Osteoblast (primary cell): Measurements from ENCODE around the gene HP. TPM values are rescaled to one million over a fixed set of nuclear protein-coding genes. Genes with fewer than 3 reads are reported as not detected.

Source experiments
- DNase-seq: peaks from one replicate; pipeline ENCODE4 v3.0.0; 2011; ENCODE audit warnings: low spot score, mixed read lengths; ENCODE audit not compliant: insufficient read length; ENCODE audit errors: missing footprints
- H2AFZ ChIP-seq: 2 replicates; pipeline ENCODE4 v1.6.0; 2011; ENCODE audit warnings: mild to moderate bottlenecking, low read length
- H3K27ac ChIP-seq: 2 replicates; pipeline ENCODE4 v1.5.1; 2011; ENCODE audit warnings: mild to moderate bottlenecking, low read depth, low read length, moderate library complexity
- H3K27me3 ChIP-seq: 2 replicates; pipeline ENCODE4 v1.6.0; 2012; ENCODE audit warnings: mild to moderate bottlenecking, control low read depth, inconsistent platforms, low read length, moderate library complexity; ENCODE audit not compliant: insufficient read depth
- H3K36me3 ChIP-seq: 2 replicates; pipeline ENCODE4 v1.5.1; 2011; ENCODE audit warnings: mild to moderate bottlenecking, low read length, control low read depth, moderate library complexity; ENCODE audit not compliant: insufficient read depth
- H3K4me1 ChIP-seq: 2 replicates; pipeline ENCODE4 v1.5.1; 2011; ENCODE audit warnings: mild to moderate bottlenecking, low read length, control low read depth, moderate library complexity; ENCODE audit not compliant: insufficient read depth
- H3K4me2 ChIP-seq: 2 replicates; pipeline ENCODE4 v1.6.0; 2011; ENCODE audit warnings: mild to moderate bottlenecking, low read length; ENCODE audit not compliant: insufficient read depth
- H3K4me3 ChIP-seq: fragments of 200-600 bp; sonication (generic); 3 replicates; pipeline ENCODE4 v1.5.1; 2012; ENCODE audit warnings: mild to moderate bottlenecking, low read length, inconsistent platforms; ENCODE audit not compliant: insufficient read depth
- H3K79me2 ChIP-seq: 2 replicates; pipeline ENCODE4 v1.6.0; 2012; ENCODE audit warnings: mild to moderate bottlenecking, low read length, control low read depth, inconsistent platforms; ENCODE audit not compliant: insufficient read depth
- H3K9me3 ChIP-seq: 2 replicates; pipeline ENCODE4 v1.5.1; 2011; ENCODE audit warnings: low read depth, low read length, control low read depth
- H4K20me1 ChIP-seq: 2 replicates; pipeline ENCODE4 v1.6.0; 2012; ENCODE audit warnings: mild to moderate bottlenecking, low read length, control low read depth; ENCODE audit not compliant: insufficient read depth
- total RNA-seq: library from RNA; depleted of rRNA; stranded (reverse); fragments of >200 nt; gene quantifications from 2 replicates; pipeline ENCODE4 v1.2.3, GENCODE V29; 2012
- TF ChIP-seq, protein P1 (sequence below): IDR thresholded peaks from 2 replicates; pipeline ENCODE4 v1.5.1; 2011; ENCODE audit warnings: mild to moderate bottlenecking, low read depth, low read length, moderate library complexity; ENCODE audit errors: extremely low read depth

The HP gene
- total RNA-seq, 1 donor = not detected

DNA sequence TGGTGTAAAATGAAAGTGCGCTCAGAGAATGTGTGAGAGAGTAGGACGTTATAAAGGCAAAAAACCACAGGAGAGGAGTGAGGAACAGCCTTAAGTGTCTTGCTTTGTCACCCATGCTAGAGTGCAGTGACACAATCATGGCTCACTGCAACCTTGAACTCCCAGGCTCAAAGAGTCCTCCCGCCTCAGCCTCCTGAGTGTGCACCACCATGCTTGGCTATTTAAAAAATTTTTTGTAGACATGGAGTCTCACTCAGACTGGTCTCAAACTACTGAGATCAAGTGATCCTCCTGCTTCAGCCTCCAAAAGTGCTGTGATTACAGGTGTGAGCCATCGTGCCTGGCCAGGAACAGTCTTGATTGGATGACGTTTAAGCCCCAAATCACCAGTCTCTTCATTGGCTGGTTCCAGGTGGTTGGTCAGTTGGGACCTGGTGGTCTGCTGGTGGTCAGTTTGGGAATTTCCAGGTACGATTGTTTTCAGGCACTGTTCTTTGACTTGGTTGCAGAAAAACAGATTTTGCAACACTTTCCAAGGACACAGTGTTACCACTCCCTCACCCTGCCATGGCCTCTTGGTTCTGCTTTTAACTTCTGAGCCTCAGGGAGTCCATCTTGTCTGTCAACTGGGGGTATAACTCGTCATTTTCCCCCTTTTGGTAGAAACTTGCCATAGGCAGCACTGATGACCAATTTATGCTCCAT lies 24.6 kb upstream of the HP start:
- Histone ChIP-seq H4K20me1 (no peaks in the 10 kb centered on the region), H3K27ac (no peak overlapping the region), H2AFZ (no peak overlapping the region), H3K79me2 (no peaks in the 10 kb centered on the region), H3K4me1 (no peaks in the 10 kb centered on the region), H3K4me2 (no peak overlapping the region), H3K36me3 (no peaks in the 10 kb centered on the region), H3K27me3 (no peaks in the 10 kb centered on the region), H3K9me3 (no peaks in the 10 kb centered on the region), H3K4me3 (no peak overlapping the region)
- TF ChIP-seq, protein P1, sequence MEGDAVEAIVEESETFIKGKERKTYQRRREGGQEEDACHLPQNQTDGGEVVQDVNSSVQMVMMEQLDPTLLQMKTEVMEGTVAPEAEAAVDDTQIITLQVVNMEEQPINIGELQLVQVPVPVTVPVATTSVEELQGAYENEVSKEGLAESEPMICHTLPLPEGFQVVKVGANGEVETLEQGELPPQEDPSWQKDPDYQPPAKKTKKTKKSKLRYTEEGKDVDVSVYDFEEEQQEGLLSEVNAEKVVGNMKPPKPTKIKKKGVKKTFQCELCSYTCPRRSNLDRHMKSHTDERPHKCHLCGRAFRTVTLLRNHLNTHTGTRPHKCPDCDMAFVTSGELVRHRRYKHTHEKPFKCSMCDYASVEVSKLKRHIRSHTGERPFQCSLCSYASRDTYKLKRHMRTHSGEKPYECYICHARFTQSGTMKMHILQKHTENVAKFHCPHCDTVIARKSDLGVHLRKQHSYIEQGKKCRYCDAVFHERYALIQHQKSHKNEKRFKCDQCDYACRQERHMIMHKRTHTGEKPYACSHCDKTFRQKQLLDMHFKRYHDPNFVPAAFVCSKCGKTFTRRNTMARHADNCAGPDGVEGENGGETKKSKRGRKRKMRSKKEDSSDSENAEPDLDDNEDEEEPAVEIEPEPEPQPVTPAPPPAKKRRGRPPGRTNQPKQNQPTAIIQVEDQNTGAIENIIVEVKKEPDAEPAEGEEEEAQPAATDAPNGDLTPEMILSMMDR = no peak
- DNase-seq = no peak

DNA sequence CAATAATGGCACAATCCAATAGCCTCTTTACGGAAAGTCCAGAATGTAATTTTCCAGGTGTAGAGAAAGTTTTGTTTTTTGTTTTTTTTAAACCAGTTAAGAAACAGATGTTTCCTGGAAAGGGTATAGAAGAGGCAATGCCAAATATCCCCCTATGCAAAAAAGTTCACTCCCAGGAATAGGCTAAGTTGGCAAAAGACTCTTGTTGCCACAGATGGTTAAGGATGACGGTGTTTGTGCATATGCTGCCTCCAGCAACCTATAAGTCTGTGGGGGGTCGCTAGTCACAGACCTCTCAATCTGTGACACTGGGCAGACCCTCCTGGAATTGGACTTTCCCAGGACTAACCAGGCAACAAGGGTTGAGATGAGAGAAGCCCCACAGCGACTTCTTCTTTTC lies 20.9 kb upstream of the HP start:
- Histone ChIP-seq H3K36me3 (no peaks in the 10 kb centered on the region), H3K27me3 (no peaks in the 10 kb centered on the region), H2AFZ (no peak overlapping the region), H3K27ac (no peak overlapping the region), H3K4me1 (no peaks in the 10 kb centered on the region), H3K79me2 (no peaks in the 10 kb centered on the region), H3K9me3 (no peaks in the 10 kb centered on the region), H3K4me3 (no peak overlapping the region), H3K4me2 (no peak overlapping the region), H4K20me1 (no peaks in the 10 kb centered on the region)
- no peak for DNase-seq
- TF ChIP-seq, protein P1 = no peak

DNA sequence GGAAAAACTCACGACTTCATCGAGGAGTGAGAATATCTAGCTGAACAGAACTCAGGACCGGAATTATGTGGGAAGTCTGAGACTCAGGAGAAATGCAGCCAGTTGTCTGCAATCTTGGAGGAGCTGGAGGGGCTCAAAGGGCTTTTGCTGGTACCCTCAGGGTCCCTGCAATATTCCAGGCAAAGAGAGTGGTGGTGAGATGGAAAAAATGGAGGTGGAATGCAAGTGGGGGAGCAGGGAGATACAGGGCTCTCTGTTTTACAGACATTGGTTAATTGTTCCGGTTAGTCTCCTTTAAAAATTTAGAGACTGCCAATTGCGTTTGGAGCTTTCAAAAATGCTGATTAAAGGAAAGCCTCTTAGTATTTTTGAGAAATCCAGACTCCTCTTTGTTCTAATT lies 18.2 kb upstream of the HP start:
- no peak overlapping the region for H3K4me2 ChIP-seq
- DNase-seq = no peak
- no peak overlapping the region for H3K4me3 ChIP-seq
- H3K79me2 ChIP-seq = no peaks in the 10 kb centered on the region
- no peaks in the 10 kb centered on the region for H3K36me3 ChIP-seq
- H2AFZ ChIP-seq = no peak overlapping the region
- H3K4me1 ChIP-seq = no peaks in the 10 kb centered on the region
- H3K9me3 ChIP-seq = no peaks in the 10 kb centered on the region
- no peaks in the 10 kb centered on the region for H4K20me1 ChIP-seq
- no peak overlapping the region for H3K27ac ChIP-seq
- TF ChIP-seq, protein P1 = no peak
- no peaks in the 10 kb centered on the region for H3K27me3 ChIP-seq

DNA sequence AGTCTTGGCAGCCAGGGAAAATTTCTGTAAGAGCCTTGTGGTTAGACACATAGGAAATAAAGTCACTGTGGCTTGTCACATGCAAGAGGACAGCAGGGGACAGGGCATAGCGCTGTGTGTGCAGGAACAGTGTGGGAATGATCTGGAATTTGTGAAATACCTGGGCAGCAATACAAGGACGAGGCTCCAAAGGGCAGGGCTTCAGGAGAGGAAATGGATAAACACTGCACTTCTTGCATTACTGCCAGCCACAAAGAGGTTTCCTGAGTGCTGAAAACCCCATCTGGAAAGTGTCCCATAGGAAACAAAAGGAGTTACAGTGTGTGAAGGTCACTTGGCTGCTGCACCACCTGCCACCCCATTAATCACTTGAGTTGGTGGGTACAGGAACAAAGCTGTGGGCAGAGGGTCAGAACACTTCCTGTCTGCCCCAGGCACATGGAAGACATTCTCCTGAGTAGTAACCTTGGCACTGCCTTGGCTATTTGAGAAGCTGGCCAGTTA lies 12.1 kb upstream of the HP start:
- Histone ChIP-seq H3K27me3 (no peaks in the 10 kb centered on the region), H3K27ac (no peak overlapping the region), H3K9me3 (no peaks in the 10 kb centered on the region), H3K4me2 (no peak overlapping the region), H3K79me2 (no peaks in the 10 kb centered on the region), H2AFZ (no peak overlapping the region), H3K4me1 (no peaks in the 10 kb centered on the region), H4K20me1 (no peaks in the 10 kb centered on the region), H3K36me3 (no peaks in the 10 kb centered on the region), H3K4me3 (no peak overlapping the region)
- TF ChIP-seq, protein P1 = no peak
- DNase-seq = no peak
